MCF 10A (cell line): ENCODE data around the gene NAP1L4. TPM values are rescaled to one million over a fixed set of nuclear protein-coding genes. Genes with fewer than 3 reads are reported as not detected.

Source experiments
- BruUV-seq: library from RNA; stranded (reverse); fragments of 400-500 nt; replicated peaks from 2 replicates; lab custom pipeline; 2021; lab: Mats Ljungman, UMichigan
- CTCF ChIA-PET: fragments of 300-600 bp; sonication (Branson Sonifier 250); formaldehyde crosslinking; extraction: SDS; loops from one replicate; lab custom pipeline; 2021; ENCODE audit warnings: antibody characterized with exemption, inconsistent platforms; lab: Yijun Ruan, JAX
- POLR2A ChIA-PET: fragments of 300-600, 350-650 bp; sonication (Branson Sonifier 250); formaldehyde crosslinking; extraction: SDS; loops from one replicate; lab custom pipeline; 2020; ENCODE audit warnings: antibody characterized with exemption, inconsistent platforms; lab: Yijun Ruan, JAX
- DNase-seq: peaks from one replicate; pipeline ENCODE4 v3.0.0-alpha.2; 2018; ENCODE audit not compliant: unreplicated experiment
- H3K27ac Mint-ChIP-seq: one replicate; pipeline ENCODE4 v1.8.0; 2022; ENCODE audit warnings: mild to moderate bottlenecking, low read depth, mixed read lengths; ENCODE audit not compliant: unreplicated experiment
- H3K27me3 Mint-ChIP-seq: one replicate; pipeline ENCODE4 v1.8.0; 2022; ENCODE audit warnings: mixed read lengths; ENCODE audit not compliant: insufficient read depth, unreplicated experiment
- H3K36me3 Mint-ChIP-seq: one replicate; pipeline ENCODE4 v1.8.0; 2022; ENCODE audit warnings: mild to moderate bottlenecking, moderate library complexity, mixed read lengths; ENCODE audit not compliant: insufficient read depth, unreplicated experiment
- H3K4me1 Mint-ChIP-seq: one replicate; pipeline ENCODE4 v1.8.0; 2022; ENCODE audit warnings: mixed read lengths; ENCODE audit not compliant: insufficient read depth, unreplicated experiment
- H3K4me3 Mint-ChIP-seq: one replicate; pipeline ENCODE4 v1.8.0; 2022; ENCODE audit warnings: mild to moderate bottlenecking, moderate library complexity, mixed read lengths; ENCODE audit not compliant: unreplicated experiment
- H3K9me3 Mint-ChIP-seq: one replicate; pipeline ENCODE4 v1.8.0; 2022; ENCODE audit warnings: mixed read lengths; ENCODE audit not compliant: unreplicated experiment
- intact Hi-C: fragments of 100-400 bp; cut with micrococcal nuclease; formaldehyde crosslinking; loops from 2 replicates; pipeline ENCODE4 v1.14.1; 2022
- total RNA-seq: library from RNA; stranded (reverse); gene quantifications from 2 replicates; pipeline ENCODE4 v1.2.3, GENCODE V29; 2022
- TF ChIP-seq, protein P1 (sequence below): fragments of 200-600 bp; IDR thresholded peaks from one replicate; pipeline ENCODE4 v1.8.0; 2022; ENCODE audit warnings: antibody characterized with exemption, mild to moderate bottlenecking; ENCODE audit not compliant: unreplicated experiment

NAP1L4 gene
- total RNA-seq, 1 experiment from 2014 or later: 103 TPM

DNA sequence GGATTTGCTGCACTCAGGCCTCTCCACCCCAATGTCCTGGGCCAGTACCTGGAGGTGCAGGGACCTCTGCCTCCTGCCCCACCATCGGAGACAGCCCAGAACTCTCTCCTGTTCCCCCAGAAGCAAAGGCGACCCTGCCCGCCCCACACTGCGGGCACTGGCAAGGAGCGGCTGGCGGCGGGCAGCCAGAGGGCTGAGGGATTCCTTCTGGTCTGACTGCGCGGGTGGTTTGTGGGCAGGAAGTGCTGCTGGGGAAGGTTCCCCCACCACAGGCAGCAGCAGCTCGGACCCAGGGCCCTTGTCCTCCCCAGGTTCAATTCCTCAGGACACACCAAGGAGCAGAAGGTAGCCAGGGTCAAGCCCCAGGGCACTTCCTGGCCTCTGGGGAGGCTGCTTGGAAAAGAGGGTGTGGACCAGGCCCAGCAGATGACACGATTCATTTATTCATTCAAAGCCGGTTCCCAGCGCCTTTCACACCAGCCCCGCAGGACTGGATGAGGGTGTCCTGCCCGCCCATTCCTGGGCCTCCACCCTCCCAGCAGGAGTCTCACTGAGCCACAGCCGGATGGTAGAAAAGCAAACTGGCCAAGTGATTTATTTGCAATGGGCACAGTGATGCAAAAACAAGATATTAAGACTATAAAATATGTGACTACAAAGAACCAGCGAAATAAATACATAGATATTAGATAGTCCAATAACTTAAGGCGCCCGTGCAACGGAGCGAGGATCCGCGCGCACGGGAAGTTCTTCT is 64.1 kb downstream of the NAP1L4 start:
- H3K36me3 Mint-ChIP-seq: no peaks in the 10 kb centered on the region
- CTCF ChIA-PET: interaction anchor here (0.7 to 1.5 kb wide), 3 partner anchors 13 to 396 kb away, joined by 3 to 8 read pairs (median 3); no protein-coding TSS in a partner anchor
- peak overlapping the region; percentile 73 for H3K4me3 Mint-ChIP-seq
- H3K27ac Mint-ChIP-seq: peak overlapping the region; percentile 42
- BruUV-seq: no TSS peak
- peak; percentile 61 for DNase-seq
- no peaks in the 10 kb centered on the region for H3K27me3 Mint-ChIP-seq
- no peaks in the 10 kb centered on the region for H3K9me3 Mint-ChIP-seq
- H3K4me1 Mint-ChIP-seq: peaks cover 14% of the 10 kb centered on the region
- TF ChIP-seq, protein P1, sequence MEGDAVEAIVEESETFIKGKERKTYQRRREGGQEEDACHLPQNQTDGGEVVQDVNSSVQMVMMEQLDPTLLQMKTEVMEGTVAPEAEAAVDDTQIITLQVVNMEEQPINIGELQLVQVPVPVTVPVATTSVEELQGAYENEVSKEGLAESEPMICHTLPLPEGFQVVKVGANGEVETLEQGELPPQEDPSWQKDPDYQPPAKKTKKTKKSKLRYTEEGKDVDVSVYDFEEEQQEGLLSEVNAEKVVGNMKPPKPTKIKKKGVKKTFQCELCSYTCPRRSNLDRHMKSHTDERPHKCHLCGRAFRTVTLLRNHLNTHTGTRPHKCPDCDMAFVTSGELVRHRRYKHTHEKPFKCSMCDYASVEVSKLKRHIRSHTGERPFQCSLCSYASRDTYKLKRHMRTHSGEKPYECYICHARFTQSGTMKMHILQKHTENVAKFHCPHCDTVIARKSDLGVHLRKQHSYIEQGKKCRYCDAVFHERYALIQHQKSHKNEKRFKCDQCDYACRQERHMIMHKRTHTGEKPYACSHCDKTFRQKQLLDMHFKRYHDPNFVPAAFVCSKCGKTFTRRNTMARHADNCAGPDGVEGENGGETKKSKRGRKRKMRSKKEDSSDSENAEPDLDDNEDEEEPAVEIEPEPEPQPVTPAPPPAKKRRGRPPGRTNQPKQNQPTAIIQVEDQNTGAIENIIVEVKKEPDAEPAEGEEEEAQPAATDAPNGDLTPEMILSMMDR: no peak
- intact Hi-C loops: no loop called here
- POLR2A ChIA-PET: interaction anchor here (1.0 to 4.6 kb wide), 10 partner anchors 7 to 528 kb away, joined by 3 to 32 read pairs (median 10); partner anchors contain the start of genes NAP1L4 and TSSC4

DNA sequence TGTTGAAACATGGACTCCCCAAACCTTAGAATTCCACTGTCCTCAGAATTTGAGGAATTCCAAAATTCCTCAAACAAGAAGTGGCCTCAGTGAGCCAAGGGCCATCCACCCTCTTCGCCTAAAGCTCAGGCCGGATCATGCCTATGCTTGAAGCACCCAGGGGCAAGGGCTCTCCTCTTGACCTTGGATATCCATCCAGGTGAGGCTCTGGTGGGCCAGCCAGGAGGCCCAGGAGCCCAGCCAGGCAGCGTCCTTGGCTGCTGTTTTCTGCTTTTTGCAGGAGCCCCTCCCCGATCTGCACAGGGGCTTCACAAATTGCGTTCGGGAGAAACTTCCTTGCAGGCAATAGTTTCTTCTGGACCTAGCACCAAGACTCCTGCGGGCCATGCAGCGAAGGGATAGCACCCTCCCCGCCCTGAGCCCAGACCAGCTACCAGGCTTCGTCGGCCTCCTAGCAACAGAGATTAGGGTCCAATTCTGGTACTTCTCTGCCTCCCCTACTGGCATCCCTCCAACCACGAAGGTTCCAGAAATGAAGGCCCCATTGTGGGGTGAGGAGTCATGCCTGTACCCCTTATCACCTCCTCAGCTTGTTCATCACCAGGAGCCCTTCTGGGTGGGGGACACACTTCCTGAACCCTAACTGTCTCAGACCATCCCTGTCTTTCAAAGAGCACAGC is 64.9 kb downstream of the NAP1L4 start:
- H3K27ac Mint-ChIP-seq: no peak overlapping the region
- no peaks in the 10 kb centered on the region for H3K27me3 Mint-ChIP-seq
- H3K4me3 Mint-ChIP-seq: peak overlapping the region; percentile 73
- H3K36me3 Mint-ChIP-seq: no peaks in the 10 kb centered on the region
- POLR2A ChIA-PET: interaction anchor here (1.8 to 4.6 kb wide), 2 partner anchors 15 to 23 kb away, joined by 9 to 24 read pairs; no protein-coding TSS in a partner anchor
- peaks cover 14% of the 10 kb centered on the region for H3K4me1 Mint-ChIP-seq
- DNase-seq: no peak
- CTCF ChIA-PET: interaction anchor here (0.7 to 1.5 kb wide), 3 partner anchors 12 to 395 kb away, joined by 3 to 8 read pairs (median 3); no protein-coding TSS in a partner anchor
- no TSS peak for BruUV-seq
- intact Hi-C loops: no loop called here
- no peaks in the 10 kb centered on the region for H3K9me3 Mint-ChIP-seq
- TF ChIP-seq, protein P1: no peak

DNA sequence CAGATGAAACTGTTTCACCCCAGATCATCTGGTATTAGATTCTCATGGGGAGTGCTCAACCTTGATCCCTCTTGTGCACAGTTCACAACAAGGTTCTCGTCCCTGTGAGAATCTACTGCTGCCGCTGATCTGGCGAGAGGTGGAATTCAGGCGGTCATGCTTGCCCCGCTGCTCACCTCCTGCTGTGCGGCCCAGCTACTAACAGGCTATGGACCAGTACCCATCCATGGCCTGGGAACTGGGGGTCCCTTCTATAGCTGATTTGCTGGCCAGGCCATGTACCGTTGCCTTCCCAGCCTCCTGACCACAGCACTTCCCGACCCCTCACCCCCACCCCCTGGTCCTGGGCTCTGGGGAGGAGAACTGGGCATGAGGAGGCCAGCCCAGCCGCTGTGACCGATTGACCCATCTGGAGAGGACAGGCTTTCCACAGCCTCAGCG is 65.5 kb downstream of the NAP1L4 start:
- POLR2A ChIA-PET: interaction anchor here (1.8 to 4.6 kb wide), 2 partner anchors 14 to 22 kb away, joined by 9 to 24 read pairs; no protein-coding TSS in a partner anchor

More for the DNA sequence above, 65.5 kb downstream of the NAP1L4 start:
- intact Hi-C loops: no loop called here
- Mint-ChIP-seq H3K36me3 (no peaks in the 10 kb centered on the region), H3K27me3 (no peaks in the 10 kb centered on the region), H3K9me3 (no peaks in the 10 kb centered on the region), H3K4me1 (peaks cover 14% of the 10 kb centered on the region), H3K27ac (no peak overlapping the region), H3K4me3 (no peak overlapping the region)
- no peak for DNase-seq
- CTCF ChIA-PET: interaction anchor here (1.1 to 1.5 kb wide), 2 partner anchors 94 to 395 kb away, joined by 3 to 8 read pairs; no protein-coding TSS in a partner anchor
- TF ChIP-seq, protein P1: no peak
- no TSS peak for BruUV-seq
